Naive thymus-derived CD4-positive, alpha-beta T cell (primary cell): Measurements from ENCODE around the gene HIVEP3. TPM values are rescaled to one million over a fixed set of nuclear protein-coding genes. Genes with fewer than 3 reads are reported as not detected.

Experiments
- ATAC-seq: fragments of 150-1000 bp; cut with Tn5 transposase; 2 replicates; pipeline ENCODE4 v1.10.0; 2021; ENCODE audit warnings: mild to moderate bottlenecking, moderate library complexity
- CTCF ChIA-PET: fragments of 350-600 bp; sonication (Branson Sonifier 250); formaldehyde crosslinking; loops from one replicate; lab custom pipeline; 2021; ENCODE audit warnings: antibody characterized with exemption; lab: Charles Lee
- POLR2A ChIA-PET: fragments of 350-600 bp; sonication (Branson Sonifier 250); formaldehyde crosslinking; loops from one replicate; lab custom pipeline; 2021; ENCODE audit warnings: antibody characterized with exemption, inconsistent platforms; lab: Charles Lee
- DNase-seq, 9 donors: peaks; one replicate each; pipeline versions ENCODE4 v3.0.0 to v3.0.0-alpha.2; 2020 to 2022; ENCODE audit warnings: mixed read lengths in 1 of 9
- H3K27ac ChIP-seq: one replicate; pipeline ENCODE4 v1.7.0; 2013; ENCODE audit warnings: mild to moderate bottlenecking, low read depth, low read length, moderate library complexity
- H3K27me3 ChIP-seq, 2 donors: one replicate each; pipeline ENCODE4 v1.7.0; 2013; ENCODE audit warnings: low read length in 2 of 2, mild to moderate bottlenecking in 2 of 2, moderate library complexity in 2 of 2; ENCODE audit not compliant: control insufficient read depth in 2 of 2, insufficient read depth in 2 of 2
- H3K36me3 ChIP-seq, 3 experiments: 1 replicate in 2 of 3; 2 replicates in 1 of 3; pipeline ENCODE4 v1.7.0; 2013; ENCODE audit warnings: low read length in 3 of 3, mild to moderate bottlenecking in 3 of 3, moderate library complexity in 1 of 3; ENCODE audit not compliant: insufficient read depth in 3 of 3, control insufficient read depth in 2 of 3
- H3K4me1 ChIP-seq, 2 donors: one replicate each; pipeline ENCODE4 v1.7.0; 2013; ENCODE audit warnings: low read length in 2 of 2, mild to moderate bottlenecking in 2 of 2, moderate library complexity in 1 of 2; ENCODE audit not compliant: control insufficient read depth in 2 of 2, insufficient read depth in 2 of 2
- H3K4me3 ChIP-seq: 2 replicates; pipeline ENCODE4 v1.7.0; 2013; ENCODE audit warnings: mild to moderate bottlenecking, low read length
- H3K9me3 ChIP-seq, 3 experiments: 1 replicate in 2 of 3; 2 replicates in 1 of 3; pipeline ENCODE4 v1.7.0; 2013; ENCODE audit warnings: low read length in 3 of 3; ENCODE audit not compliant: control insufficient read depth in 2 of 3
- H3K27ac Mint-ChIP-seq, 9 donors: one replicate each; pipeline ENCODE4 v1.8.0; 2020 to 2022; ENCODE audit warnings: mixed read lengths in 9 of 9, mild to moderate bottlenecking in 8 of 9, moderate library complexity in 5 of 9, inconsistent platforms in 2 of 9
- H3K27me3 Mint-ChIP-seq, 5 donors: one replicate each; pipeline ENCODE4 v1.8.0; 2021 to 2022; ENCODE audit warnings: mixed read lengths in 5 of 5, mild to moderate bottlenecking in 1 of 5
- H3K36me3 Mint-ChIP-seq, 5 donors: one replicate each; pipeline ENCODE4 v1.8.0; 2020 to 2022; ENCODE audit warnings: mixed read lengths in 5 of 5, mild to moderate bottlenecking in 3 of 5, inconsistent platforms in 1 of 5
- H3K4me1 Mint-ChIP-seq, 7 donors: one replicate each; pipeline ENCODE4 v1.8.0; 2020 to 2022; ENCODE audit warnings: mixed read lengths in 7 of 7, mild to moderate bottlenecking in 3 of 7, inconsistent platforms in 1 of 7
- H3K4me3 Mint-ChIP-seq, 10 donors: one replicate each; pipeline ENCODE4 v1.8.0; 2020 to 2022; ENCODE audit warnings: mild to moderate bottlenecking in 10 of 10, mixed read lengths in 10 of 10, moderate library complexity in 6 of 10, inconsistent platforms in 2 of 10
- H3K9me3 Mint-ChIP-seq, 11 donors: one replicate each; pipeline ENCODE4 v1.8.0; 2020 to 2022; ENCODE audit warnings: mixed read lengths in 11 of 11, mild to moderate bottlenecking in 4 of 11, inconsistent platforms in 1 of 11, moderate library complexity in 1 of 11
- intact Hi-C, 2 donors: fragments of 100-400 bp; cut with micrococcal nuclease; formaldehyde crosslinking; loops; one replicate each; pipeline ENCODE4 v1.15.1; 2023
- polyA plus RNA-seq, 2 donors: library from polyadenylated mRNA; unstranded; fragments of 300-500 nt; fragmentation: Illumina TruSeq; gene quantifications; one replicate each; pipeline ENCODE4 v1.2.3, GENCODE V29; 2021
- total RNA-seq, 6 experiments: library from RNA in 5 of 6; stranded (reverse) in 5 of 6; gene quantifications; 1 replicate in 5 of 6; 2 replicates in 1 of 6; pipeline ENCODE4 v1.2.3 and lab custom pipeline; 2021 to 2026

The HIVEP3 gene
- total and polyA plus RNA-seq, 7 experiments from 2014 or later, result 4.3 to 19.1 (median 7.0) TPM

DNA sequence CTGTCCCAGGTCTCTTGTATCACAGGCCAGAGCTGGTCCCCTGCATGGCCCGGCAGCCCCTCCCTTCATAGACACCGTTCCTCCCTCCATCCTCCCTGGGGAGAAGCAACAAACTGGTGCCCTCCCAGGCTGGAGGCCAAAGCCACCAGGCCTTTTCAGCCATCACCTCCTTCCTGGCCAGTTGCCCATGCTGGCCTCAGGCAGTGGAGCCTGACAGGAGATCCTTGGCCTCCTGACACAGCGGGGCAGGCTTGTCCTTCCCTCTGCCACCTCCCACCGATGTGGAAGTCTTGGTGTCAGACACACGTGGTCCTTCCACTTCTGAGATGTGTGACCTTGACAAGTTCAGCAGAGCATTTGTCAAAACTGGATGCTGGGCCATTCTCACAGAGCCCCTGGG lies 206.0 kb downstream of the HIVEP3 start:
- H3K4me1 ChIP-seq, result no peaks in the 10 kb centered on the region
- intact Hi-C loops, result no loop called here
- POLR2A ChIA-PET, result no interaction called here
- no peaks in the 10 kb centered on the region for H3K36me3 ChIP-seq
- DNase-seq (no peak), ATAC-seq (no peak)
- CTCF ChIA-PET, result no interaction called here
- H3K27me3 ChIP-seq, result no peaks in the 10 kb centered on the region
- H3K27ac Mint-ChIP-seq, result no peak overlapping the region
- no peak overlapping the region for H3K4me3 ChIP-seq
- H3K27me3 Mint-ChIP-seq, result peaks cover 0 to 2% (median 0%) of the 10 kb centered on the region in 5 donors
- peaks cover 0 to 9% (median 0%) of the 10 kb centered on the region in 5 donors for H3K36me3 Mint-ChIP-seq
- H3K4me1 Mint-ChIP-seq, result peaks cover 0 to 41% (median 4%) of the 10 kb centered on the region in 7 donors
- H3K27ac ChIP-seq, result no peak overlapping the region
- no peak overlapping the region for H3K4me3 Mint-ChIP-seq
- H3K9me3 ChIP-seq, result no peaks in the 10 kb centered on the region
- peaks cover 0 to 3% (median 0%) of the 10 kb centered on the region in 11 donors for H3K9me3 Mint-ChIP-seq

DNA sequence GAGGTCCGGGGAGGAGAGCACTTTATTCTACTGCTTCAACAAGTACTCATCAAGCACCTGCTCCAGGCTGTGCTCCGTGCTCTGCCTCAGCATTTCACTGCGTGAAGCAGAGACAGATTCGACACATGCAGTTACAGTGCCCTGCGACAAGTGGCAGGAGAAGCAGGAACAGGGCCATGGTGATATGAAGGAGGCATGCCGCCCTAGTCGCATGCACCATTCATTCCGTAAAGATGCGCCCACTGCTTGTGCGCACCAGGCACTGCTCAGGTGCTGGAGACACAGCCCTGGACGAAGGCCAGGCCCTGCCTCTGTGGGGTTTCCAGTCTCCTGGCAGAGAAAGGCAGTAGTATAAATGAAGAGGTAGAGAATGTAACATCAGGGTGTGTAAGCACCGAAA lies 206.6 kb downstream of the HIVEP3 start:
- peak overlapping the region in 1 of 9 donors; percentile 7 for H3K27ac Mint-ChIP-seq
- no peaks in the 10 kb centered on the region for H3K4me1 ChIP-seq
- peaks cover 0 to 2% (median 0%) of the 10 kb centered on the region in 5 donors for H3K27me3 Mint-ChIP-seq
- intact Hi-C loops, result no loop called here
- ChIA-PET CTCF (no interaction called here), POLR2A (no interaction called here)
- H3K9me3 Mint-ChIP-seq, result peaks cover 0 to 3% (median 0%) of the 10 kb centered on the region in 11 donors
- no peak overlapping the region for H3K27ac ChIP-seq
- no peaks in the 10 kb centered on the region for H3K9me3 ChIP-seq
- H3K4me1 Mint-ChIP-seq, result peaks cover 0 to 37% (median under 1%) of the 10 kb centered on the region in 7 donors
- peaks cover 0 to 14% (median 0%) of the 10 kb centered on the region in 5 donors for H3K36me3 Mint-ChIP-seq
- H3K4me3 ChIP-seq, result no peak overlapping the region
- DNase-seq (no peak), ATAC-seq (no peak)
- no peaks in the 10 kb centered on the region for H3K36me3 ChIP-seq
- H3K4me3 Mint-ChIP-seq, result no peak overlapping the region
- H3K27me3 ChIP-seq, result no peaks in the 10 kb centered on the region

DNA sequence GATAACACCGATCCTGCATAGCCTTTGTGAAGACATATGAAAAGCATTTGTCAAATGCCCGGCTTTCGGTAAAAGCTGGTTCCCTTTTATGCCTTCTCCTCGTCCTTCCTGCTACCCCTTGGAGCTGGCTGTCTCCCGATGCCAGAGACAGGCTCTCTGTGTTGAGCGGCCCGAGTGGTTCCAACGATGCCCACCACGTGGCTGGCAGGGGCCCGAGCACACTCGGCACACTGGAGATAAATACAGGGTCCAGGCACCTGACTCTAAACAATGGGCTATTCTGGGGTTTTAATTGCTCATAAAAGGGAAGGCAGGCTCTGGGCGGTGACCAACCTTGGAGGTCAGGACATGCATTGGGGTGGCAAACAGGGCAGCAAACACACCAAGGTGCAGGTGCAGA lies 207.1 kb downstream of the HIVEP3 start:
- H3K4me1 Mint-ChIP-seq, result peaks cover 0 to 32% (median 0%) of the 10 kb centered on the region in 7 donors
- ATAC-seq (no peak), DNase-seq (no peak)
- no peak overlapping the region for H3K4me3 Mint-ChIP-seq
- peaks cover 0 to 3% (median 0%) of the 10 kb centered on the region in 11 donors for H3K9me3 Mint-ChIP-seq
- no peaks in the 10 kb centered on the region for H3K36me3 ChIP-seq
- H3K4me1 ChIP-seq, result no peaks in the 10 kb centered on the region
- ChIA-PET CTCF (no interaction called here), POLR2A (no interaction called here)
- H3K27me3 ChIP-seq, result no peaks in the 10 kb centered on the region
- no peak overlapping the region for H3K4me3 ChIP-seq
- peaks cover 0 to 2% (median 0%) of the 10 kb centered on the region in 5 donors for H3K27me3 Mint-ChIP-seq
- peaks cover 0 to 14% (median 0%) of the 10 kb centered on the region in 5 donors for H3K36me3 Mint-ChIP-seq
- H3K9me3 ChIP-seq, result no peaks in the 10 kb centered on the region
- H3K27ac Mint-ChIP-seq, result no peak overlapping the region
- H3K27ac ChIP-seq, result no peak overlapping the region
- intact Hi-C loops, result no loop called here

DNA sequence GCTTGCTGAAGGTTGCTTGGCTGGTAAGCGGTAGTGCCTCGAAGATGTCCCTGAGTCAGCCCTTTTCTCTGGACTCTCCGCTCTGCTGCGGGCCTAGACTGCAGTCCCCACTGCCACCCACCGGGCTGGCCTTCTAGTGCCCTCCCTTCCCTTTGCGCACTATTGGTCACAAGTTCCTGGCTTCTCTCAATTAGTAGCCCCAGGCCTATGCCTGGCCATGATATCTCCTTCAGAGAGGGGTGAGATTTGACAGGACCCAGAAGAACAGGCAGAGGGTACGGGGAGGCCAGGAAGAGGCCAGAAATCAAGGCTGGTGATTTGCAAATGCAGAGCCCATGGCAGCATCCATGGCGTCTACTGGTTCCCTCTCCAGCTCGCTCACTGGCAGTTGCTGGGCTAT lies 207.7 kb downstream of the HIVEP3 start:
- Histone ChIP-seq H3K27ac (no peak overlapping the region), H3K27me3 (no peaks in the 10 kb centered on the region), H3K4me3 (no peak overlapping the region), H3K4me1 (no peaks in the 10 kb centered on the region), H3K9me3 (no peaks in the 10 kb centered on the region), H3K36me3 (no peaks in the 10 kb centered on the region)
- H3K27me3 Mint-ChIP-seq, result peaks cover 0 to 2% (median 0%) of the 10 kb centered on the region in 5 donors
- H3K27ac Mint-ChIP-seq, result no peak overlapping the region
- peaks cover 0 to 26% (median 0%) of the 10 kb centered on the region in 7 donors for H3K4me1 Mint-ChIP-seq
- peaks cover 0 to 3% (median 0%) of the 10 kb centered on the region in 11 donors for H3K9me3 Mint-ChIP-seq
- H3K4me3 Mint-ChIP-seq, result no peak overlapping the region
- CTCF ChIA-PET, result no interaction called here
- DNase-seq (no peak), ATAC-seq (no peak)
- POLR2A ChIA-PET, result no interaction called here
- intact Hi-C loops, result no loop called here
- peaks cover 0 to 14% (median 0%) of the 10 kb centered on the region in 5 donors for H3K36me3 Mint-ChIP-seq

DNA sequence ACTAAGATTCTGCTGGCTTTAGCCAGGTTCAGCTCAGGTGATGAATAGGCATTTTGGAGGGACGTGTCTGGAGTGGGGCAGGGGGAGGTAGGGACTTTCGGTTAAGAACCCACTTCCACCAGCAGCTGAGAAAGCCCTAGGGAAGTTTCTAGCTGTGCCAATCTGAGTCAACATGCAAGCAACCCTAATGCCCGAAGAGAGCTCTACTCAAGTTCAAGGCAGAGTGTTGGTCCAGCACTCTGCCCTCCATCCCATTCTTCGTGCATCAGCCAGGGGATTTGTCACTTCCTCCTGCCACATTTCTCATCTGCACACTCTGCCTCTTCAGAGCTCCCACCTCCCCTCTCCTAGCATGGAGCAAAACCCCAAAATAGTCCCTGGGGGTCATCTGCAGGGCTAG lies 208.8 kb downstream of the HIVEP3 start:
- CTCF ChIA-PET, result no interaction called here
- Mint-ChIP-seq H3K36me3 (peaks cover 0 to 14% (median 0%) of the 10 kb centered on the region in 5 donors), H3K27me3 (peaks cover 0 to 2% (median 0%) of the 10 kb centered on the region in 5 donors), H3K27ac (no peak overlapping the region), H3K9me3 (peaks cover 0 to 3% (median 0%) of the 10 kb centered on the region in 11 donors), H3K4me1 (peaks cover 0 to 22% (median 0%) of the 10 kb centered on the region in 7 donors), H3K4me3 (no peak overlapping the region)
- Histone ChIP-seq H3K27ac (no peak overlapping the region), H3K9me3 (no peaks in the 10 kb centered on the region), H3K36me3 (no peaks in the 10 kb centered on the region), H3K4me1 (no peaks in the 10 kb centered on the region), H3K27me3 (no peaks in the 10 kb centered on the region), H3K4me3 (no peak overlapping the region)
- intact Hi-C loops, result no loop called here
- ATAC-seq, result no peak
- DNase-seq, result no peak
- POLR2A ChIA-PET, result no interaction called here

DNA sequence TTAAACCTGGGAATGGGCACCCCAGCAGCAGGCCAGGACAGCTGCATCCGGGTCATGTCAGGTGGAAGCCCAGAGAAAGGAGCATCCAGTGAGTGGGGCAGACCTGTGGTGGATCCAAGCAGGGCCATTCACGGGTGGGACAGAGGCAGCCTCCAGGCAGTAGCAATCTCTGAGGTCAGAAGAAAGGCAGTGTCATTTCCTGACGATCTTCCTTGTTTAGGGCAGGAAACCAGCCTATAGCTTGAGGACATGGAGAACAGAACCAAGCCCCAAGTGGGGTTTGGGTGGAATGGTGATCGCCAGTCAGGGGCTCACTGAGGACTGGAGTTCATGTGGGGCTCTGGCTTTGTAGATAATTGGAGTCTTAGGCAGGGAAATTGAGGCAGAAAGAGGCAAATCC lies 209.4 kb downstream of the HIVEP3 start:
- peak overlapping the region in 1 of 9 donors; percentile 31 for H3K27ac Mint-ChIP-seq
- CTCF ChIA-PET, result no interaction called here

DNA sequence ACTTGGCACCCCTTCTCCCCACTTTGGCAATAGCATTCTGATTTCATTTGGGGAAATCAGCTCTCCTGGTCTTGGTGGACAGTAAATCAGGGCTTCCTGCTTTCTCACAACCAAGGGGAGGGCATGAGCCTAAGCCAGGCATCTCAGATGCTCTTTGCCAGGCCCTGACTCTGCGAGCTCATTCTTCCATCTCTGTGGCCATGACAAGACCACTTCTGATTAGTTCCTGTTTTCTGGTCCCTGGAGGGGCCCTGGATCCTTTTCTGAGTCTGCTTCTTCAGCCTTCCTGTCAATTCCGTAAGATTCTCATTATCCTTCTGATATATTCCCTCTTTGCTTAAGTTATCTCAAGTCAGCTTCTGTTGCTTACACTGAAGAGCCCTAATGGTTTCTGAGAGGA lies 210.4 kb downstream of the HIVEP3 start:
- intact Hi-C loops, result no loop called here
- no peaks in the 10 kb centered on the region for H3K27me3 Mint-ChIP-seq
- H3K4me3 Mint-ChIP-seq, result no peak overlapping the region
- no peak for DNase-seq
- no peaks in the 10 kb centered on the region for H3K4me1 ChIP-seq
- H3K36me3 ChIP-seq, result no peaks in the 10 kb centered on the region
- no peak overlapping the region for H3K4me3 ChIP-seq
- H3K27me3 ChIP-seq, result no peaks in the 10 kb centered on the region
- peaks cover 0 to 14% (median 0%) of the 10 kb centered on the region in 5 donors for H3K36me3 Mint-ChIP-seq
- ChIA-PET CTCF (no interaction called here), POLR2A (no interaction called here)
- peaks cover 0 to 3% (median 0%) of the 10 kb centered on the region in 11 donors for H3K9me3 Mint-ChIP-seq
- H3K27ac Mint-ChIP-seq, result no peak overlapping the region
- H3K27ac ChIP-seq, result no peak overlapping the region
- no peak for ATAC-seq
- H3K9me3 ChIP-seq, result no peaks in the 10 kb centered on the region
- H3K4me1 Mint-ChIP-seq, result peaks cover 0 to 19% (median 0%) of the 10 kb centered on the region in 7 donors

More for the DNA sequence above, 209.4 kb downstream of the HIVEP3 start:
- no peak overlapping the region for H3K4me3 ChIP-seq
- peaks cover 0 to 22% (median 0%) of the 10 kb centered on the region in 7 donors for H3K4me1 Mint-ChIP-seq
- ATAC-seq, result no peak
- no peaks in the 10 kb centered on the region for H3K9me3 ChIP-seq
- H3K4me3 Mint-ChIP-seq, result no peak overlapping the region
- H3K36me3 ChIP-seq, result no peaks in the 10 kb centered on the region
- H3K4me1 ChIP-seq, result no peaks in the 10 kb centered on the region
- peaks cover 0 to 2% (median 0%) of the 10 kb centered on the region in 5 donors for H3K27me3 Mint-ChIP-seq
- intact Hi-C loops, result no loop called here
- H3K27ac ChIP-seq, result no peak overlapping the region
- peaks cover 0 to 3% (median 0%) of the 10 kb centered on the region in 11 donors for H3K9me3 Mint-ChIP-seq
- POLR2A ChIA-PET, result no interaction called here
- peaks cover 0 to 14% (median 0%) of the 10 kb centered on the region in 5 donors for H3K36me3 Mint-ChIP-seq
- no peak for DNase-seq
- H3K27me3 ChIP-seq, result no peaks in the 10 kb centered on the region
